AG08396 (cell line): ENCODE measurements around the gene NAPB.
"Not testable (repeated sequence)": the region's sequence is repeated elsewhere in the genome, so short reads cannot be mapped to it uniquely, and the experiment has no call there.

Source experiments
- DNase-seq: peaks from one replicate; pipeline ENCODE4 v3.0.0; 2012; ENCODE audit warnings: low spot score, mixed read lengths

NAPB gene

GRCh38 chr20:23420943-23421931, at the start of gene NAPB:
Gene NAPB, minus strand, starts transcription at chr20:23421488. Its CDS starts 86 bp downstream, at chr20:23421402.
- DNase-seq = peak; percentile 97

- DNase-seq = not testable (repeated sequence)
Measured at GRCh38 chr20:23466961-23467360, 45.7 kb upstream of the NAPB start.

- no peak for DNase-seq
Measured at GRCh38 chr20:23461180-23461579, 39.9 kb upstream of the NAPB start.

- DNase-seq = no peak
Measured at GRCh38 chr20:23459461-23460150, 38.3 kb upstream of the NAPB start.

- no peak for DNase-seq
Measured at GRCh38 chr20:23456873-23457272, 35.6 kb upstream of the NAPB start.

GRCh38 chr20:23456409-23456808, 35.1 kb upstream of the NAPB start:
- no peak for DNase-seq

- DNase-seq = no peak
Measured at GRCh38 chr20:23455639-23456038, 34.4 kb upstream of the NAPB start.

- DNase-seq = no peak
Measured at GRCh38 chr20:23454816-23455215, 33.5 kb upstream of the NAPB start.

GRCh38 chr20:23453549-23454543, 32.6 kb upstream of the NAPB start:
- DNase-seq = no peak

- DNase-seq = no peak
Measured at GRCh38 chr20:23452776-23453175, 31.5 kb upstream of the NAPB start, which contains the start of gene CST11. Gene CST11, minus strand, starts transcription at chr20:23452876. Its CDS starts 65 bp downstream, at chr20:23452811.

- no peak for DNase-seq
Measured at GRCh38 chr20:23451956-23452487, 30.7 kb upstream of the NAPB start.

GRCh38 chr20:23450877-23451276, 29.6 kb upstream of the NAPB start:
- DNase-seq = no peak

- DNase-seq = no peak
Measured at GRCh38 chr20:23449421-23449820, 28.1 kb upstream of the NAPB start.

- DNase-seq = no peak
Measured at GRCh38 chr20:23448167-23448566, 26.9 kb upstream of the NAPB start.

GRCh38 chr20:23446505-23446904, 25.2 kb upstream of the NAPB start:
- peak; percentile 26 for DNase-seq

GRCh38 chr20:23445596-23446217, 24.4 kb upstream of the NAPB start:
- peak; percentile 75 for DNase-seq

GRCh38 chr20:23444859-23445258, 23.6 kb upstream of the NAPB start:
- no peak for DNase-seq

GRCh38 chr20:23442436-23442835, 21.1 kb upstream of the NAPB start:
- DNase-seq = no peak

- peak; percentile 81 for DNase-seq
Measured at GRCh38 chr20:23441850-23442313, 20.6 kb upstream of the NAPB start.

- DNase-seq = no peak
Measured at GRCh38 chr20:23440004-23440403, 18.7 kb upstream of the NAPB start.

- DNase-seq = no peak
Measured at GRCh38 chr20:23438661-23439060, 17.4 kb upstream of the NAPB start.
